Gastroesophageal sphincter (tissue), 3 donors: ENCODE measurements around the gene CHRNA9.

Experiments
- CTCF ChIP-seq, 4 experiments: fragments of 200-600 bp in 2 of 4; fragments of 450-650 bp in 2 of 4; sonication (generic) in 1 of 4; IDR thresholded peaks; one replicate each; pipeline ENCODE4 v1.5.1; 2017 to 2019; ENCODE audit warnings: antibody characterized with exemption in 4 of 4, mild to moderate bottlenecking in 2 of 4, moderate library complexity in 2 of 4
- EP300 ChIP-seq: sonication (generic); formaldehyde crosslinking; IDR thresholded peaks from one replicate; pipeline ENCODE4 v1.6.1; 2017; ENCODE audit warnings: antibody characterized with exemption, mild to moderate bottlenecking
- POLR2A ChIP-seq, 2 donors: fragments of 450-650 bp; IDR thresholded peaks; one replicate each; pipeline ENCODE4 v1.6.1; 2017; ENCODE audit warnings: antibody characterized with exemption in 2 of 2, mild to moderate bottlenecking in 2 of 2, moderate library complexity in 1 of 2

GRCh38 chr4:40307627-40308497, 27.3 kb upstream of the CHRNA9 start:
- TF ChIP-seq CTCF (IDR thresholded peaks at IDR 0.05) (no peak), POLR2A (IDR thresholded peaks at IDR 0.05) (no peak), EP300 (no peak)
